Left renal pelvis (tissue), 4 donors: ENCODE results near the gene ERP27. TPM values are rescaled to one million over a fixed set of nuclear protein-coding genes. Genes with fewer than 3 reads are reported as not detected.

ENCODE experiments used
- DNase-seq, 4 donors: peaks; one replicate each; pipeline ENCODE4 v3.0.0-alpha.2; 2013; ENCODE audit warnings: low read depth in 4 of 4, low spot score in 3 of 4
- polyA plus RNA-seq, 4 donors: library from polyadenylated mRNA; unstranded; fragments of 120-200 nt; gene quantifications; one replicate each; pipeline ENCODE4 v1.2.1, GENCODE V29; 2013; ENCODE audit not compliant: insufficient read length in 4 of 4

Gene ERP27
- polyA plus RNA-seq, 4 donors: 0.46 to 33.2 (median 28.2) TPM

DNA sequence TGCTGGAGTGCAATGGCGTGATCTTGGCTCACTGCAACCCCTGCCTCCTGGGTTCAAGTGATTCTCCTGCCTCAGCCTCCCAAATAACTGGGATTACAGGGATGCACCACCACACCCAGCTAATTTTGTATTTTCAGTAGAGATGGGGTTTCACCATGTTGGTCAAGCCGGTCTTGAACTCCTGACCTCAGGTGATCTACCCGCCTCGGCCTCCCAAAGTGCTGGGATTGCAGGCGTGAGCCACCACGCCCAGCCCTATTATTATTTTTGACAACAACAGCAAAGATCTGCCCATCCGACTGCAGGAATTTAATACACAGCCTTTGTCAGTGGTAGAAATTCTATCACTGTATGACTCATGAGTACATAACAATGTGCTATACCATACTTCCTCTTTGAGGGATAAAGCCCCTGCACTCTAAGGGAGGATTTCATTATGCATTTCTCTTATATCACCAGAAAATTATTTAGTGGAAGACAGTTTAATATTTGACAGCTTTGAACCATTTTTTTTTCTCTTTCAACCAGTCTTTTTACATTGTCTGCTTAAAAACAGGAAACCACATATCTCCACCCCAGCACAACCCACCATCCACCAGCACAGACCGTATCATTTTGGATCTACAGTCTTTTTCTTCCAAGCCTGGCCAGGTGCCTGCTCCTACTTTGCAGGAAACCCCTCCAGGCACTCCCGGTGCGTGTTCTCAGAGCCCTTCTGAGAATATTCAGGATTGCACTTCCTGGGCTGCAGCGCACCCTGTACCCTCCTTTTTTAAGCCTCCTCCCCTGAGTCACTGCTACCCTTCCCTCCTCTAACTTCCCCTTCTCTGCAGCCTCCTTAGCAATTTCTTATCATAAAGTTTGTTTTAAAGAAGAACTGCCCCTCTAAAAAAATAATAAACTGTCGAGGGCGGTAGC is 22.5 kb upstream of the ERP27 start:
- no peak for DNase-seq

DNA sequence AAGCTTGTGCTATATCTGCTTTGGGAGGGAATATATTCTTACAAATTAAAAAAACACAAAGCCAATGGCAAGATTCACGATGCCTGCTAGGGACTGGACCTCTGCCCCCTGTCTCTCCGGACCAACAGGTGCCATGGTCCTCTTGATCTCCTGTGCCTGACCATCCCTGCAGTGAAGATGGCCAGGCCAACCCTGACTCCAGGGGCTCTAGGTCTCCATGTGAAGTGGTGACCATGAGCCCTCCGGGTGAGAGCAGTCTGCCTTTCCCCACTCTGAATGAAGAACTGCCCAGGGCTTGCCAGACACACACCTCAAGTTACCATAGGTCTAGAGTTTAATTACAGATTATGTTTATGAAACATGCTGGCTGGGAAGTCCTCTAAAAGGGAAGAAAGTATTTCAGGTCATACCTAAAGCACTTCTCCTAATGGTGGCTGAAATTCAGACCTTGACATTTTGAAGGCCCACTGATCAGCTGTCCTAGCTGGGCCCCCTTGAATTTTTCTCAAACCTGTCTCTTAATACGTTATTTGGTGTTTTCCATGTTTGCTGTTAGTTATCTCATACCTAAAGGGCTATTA is 21.7 kb upstream of the ERP27 start:
- DNase-seq: no peak

DNA sequence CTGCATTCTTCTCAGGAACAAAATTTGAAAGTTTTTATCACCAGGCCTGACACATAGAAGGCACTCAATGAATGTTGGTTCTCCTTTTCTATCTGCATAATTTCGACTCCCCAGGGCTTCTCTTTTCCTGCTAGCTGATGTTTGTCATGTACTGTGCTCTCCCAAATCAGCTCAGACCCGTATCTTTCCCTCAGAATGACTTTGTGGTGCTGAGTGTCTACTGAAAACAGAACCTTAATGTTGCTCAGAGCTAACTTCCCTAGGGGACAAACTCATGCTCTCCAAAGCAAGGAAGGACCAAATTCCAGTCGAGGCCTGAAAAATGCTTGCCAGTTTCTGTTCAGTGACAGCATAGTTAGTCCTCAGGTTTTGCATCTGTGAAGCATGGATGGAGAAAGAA is 21.1 kb upstream of the ERP27 start:
- no peak for DNase-seq

DNA sequence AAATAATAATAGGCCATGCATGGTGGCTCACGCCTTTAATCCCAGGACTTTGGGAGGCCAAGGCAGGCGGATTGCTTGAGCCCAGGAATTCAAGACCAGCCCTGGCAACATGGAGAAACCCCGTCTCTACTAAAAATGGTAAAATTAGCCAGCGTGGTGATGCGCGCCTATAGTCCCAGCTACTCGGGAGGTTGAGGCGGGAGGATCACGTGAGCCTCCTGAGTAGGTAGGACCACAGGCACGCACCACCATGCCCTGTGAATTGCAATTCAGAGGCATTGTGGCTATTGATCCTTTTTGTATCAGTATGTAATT is 20.7 kb upstream of the ERP27 start:
- DNase-seq: no peak

DNA sequence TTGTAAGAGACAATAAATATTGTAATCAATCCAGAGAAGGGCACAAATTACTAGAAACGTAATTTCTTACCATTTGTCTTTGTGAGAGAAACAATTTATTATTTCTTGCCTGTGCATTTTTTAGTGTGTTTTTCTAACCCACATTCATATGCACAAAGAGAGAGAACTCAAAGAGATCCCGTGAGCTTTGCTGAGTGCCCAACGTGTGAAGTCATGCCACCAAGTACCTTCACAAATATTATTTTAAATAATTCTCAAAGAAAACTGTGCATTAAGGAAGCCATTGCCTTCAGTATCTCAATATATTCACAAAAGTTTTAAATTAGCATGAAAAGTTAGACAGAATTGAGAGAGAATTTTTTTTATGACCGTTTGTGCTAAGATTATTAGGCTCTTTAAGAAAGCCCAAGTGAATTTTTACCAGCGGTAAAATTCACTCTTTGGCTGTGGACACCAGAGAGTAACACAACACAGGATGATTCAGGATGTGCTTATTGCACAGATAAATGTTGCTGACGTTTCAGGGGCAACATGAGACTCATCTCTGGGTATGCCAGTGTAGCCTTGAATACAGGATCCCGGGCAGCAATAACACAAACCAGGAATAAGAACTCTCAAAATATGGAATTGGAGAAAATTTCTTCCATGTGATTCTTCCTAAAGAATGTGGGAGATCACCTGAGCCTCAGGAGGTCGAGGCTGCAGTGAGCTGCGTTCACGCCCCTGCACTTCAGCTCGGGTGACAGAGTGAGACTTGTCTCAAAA is 20.2 kb upstream of the ERP27 start:
- DNase-seq: no peak

DNA sequence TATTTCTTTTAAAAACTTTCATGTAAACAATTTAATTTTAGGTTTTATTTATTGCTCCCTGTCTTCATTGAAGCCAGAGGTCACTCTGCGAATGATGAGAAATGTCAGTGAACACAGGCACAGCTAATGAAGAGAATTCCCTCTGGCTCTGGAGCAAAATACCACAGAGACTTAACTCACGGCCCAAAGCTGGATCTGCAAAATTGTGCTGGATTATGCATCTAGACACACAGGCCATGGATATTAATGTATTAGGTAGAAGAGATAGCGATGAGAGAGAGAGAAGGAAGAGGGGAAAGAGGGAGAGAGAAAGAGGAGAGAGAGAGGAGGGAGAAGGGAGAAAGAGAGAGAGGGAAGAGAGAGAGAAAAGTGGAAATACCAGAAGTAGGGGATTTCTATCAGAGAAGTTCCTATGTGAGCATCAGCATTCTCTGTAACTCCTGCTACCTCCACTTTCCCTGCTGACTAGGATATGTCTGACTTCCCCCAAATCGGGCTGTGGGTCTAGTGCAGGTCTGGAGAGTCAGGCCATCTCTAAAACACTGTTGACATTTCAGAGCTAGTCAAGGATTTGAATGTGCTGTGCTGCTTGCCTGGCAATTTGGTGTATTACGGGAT is 19.3 kb upstream of the ERP27 start:
- no peak for DNase-seq

DNA sequence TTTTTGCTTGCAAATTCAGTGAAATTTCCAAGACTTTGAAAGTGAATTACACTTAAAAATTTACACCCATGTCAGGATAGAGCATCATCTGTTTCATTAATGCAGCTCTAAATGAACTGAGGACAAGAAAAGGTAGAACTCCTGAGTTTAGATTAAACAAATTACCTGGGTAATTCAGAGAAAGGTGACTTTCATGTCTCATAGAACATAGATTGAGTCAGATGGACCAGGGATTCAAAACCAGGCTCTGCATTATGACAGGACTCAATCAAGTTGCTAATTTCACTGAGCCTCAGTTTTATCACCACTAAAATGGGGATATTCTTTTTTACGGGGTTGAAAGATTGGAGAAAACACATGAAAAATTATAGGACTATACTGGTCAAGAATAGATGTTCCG is 18.6 kb upstream of the ERP27 start:
- no peak for DNase-seq

DNA sequence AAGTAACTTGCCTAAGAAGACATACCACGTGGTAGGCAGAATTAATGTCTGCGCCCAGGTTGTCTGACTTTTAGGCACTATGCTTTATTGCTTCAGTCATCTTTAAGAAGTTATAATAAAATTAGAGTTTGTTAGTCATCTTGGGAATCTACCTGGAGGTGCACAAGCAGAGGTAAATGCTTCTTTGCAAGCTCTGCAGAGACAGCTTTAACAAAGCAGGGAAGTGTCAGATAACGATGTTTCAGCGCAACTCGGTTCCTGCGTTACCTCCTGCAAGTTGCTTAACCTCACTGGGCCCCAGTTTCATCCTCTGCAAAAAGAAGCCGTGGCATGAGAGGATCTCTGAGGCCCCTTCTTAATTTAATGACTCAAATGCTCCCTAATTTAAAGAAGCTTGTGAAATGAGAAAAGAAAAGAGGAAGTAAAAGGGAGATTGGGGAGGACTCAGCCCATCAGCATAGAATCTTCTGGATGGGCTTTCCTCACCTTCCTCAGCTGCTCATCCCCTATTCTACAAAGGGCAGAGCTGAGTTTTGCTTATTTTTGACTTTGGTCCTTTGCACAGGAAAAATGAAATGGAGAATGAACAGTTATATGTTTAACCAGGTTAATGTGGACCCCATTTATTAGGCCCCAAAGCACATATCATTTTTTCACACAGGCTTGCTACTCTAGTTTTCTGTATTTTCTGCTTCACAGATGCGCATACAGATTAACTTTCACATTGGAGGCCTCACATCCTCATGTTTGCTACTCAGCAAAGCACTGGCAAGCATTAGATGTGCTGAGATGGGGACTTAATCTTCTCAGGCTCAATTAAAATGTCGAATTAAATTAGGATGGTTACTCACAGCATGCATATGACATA is 17.9 kb upstream of the ERP27 start:
- DNase-seq: no peak

DNA sequence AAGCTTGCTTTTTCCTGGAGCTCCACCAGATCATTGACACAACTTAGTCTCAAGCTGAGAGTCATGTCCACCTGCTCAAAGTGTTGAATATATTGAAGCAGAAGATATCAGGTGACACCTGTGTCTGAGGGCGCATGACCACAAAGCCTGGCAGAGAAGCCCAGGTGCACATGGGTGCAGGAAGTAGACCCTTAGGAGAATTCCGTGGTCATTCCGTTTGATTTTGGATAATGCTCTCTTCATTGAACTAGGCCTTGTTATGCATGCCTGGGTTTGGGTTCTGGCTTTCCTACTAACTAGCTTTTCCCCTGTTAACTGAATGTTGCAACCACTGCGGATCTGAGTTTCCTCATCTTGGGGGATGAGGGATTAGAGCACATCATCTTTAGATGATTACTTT is 15.9 kb upstream of the ERP27 start:
- no peak for DNase-seq

DNA sequence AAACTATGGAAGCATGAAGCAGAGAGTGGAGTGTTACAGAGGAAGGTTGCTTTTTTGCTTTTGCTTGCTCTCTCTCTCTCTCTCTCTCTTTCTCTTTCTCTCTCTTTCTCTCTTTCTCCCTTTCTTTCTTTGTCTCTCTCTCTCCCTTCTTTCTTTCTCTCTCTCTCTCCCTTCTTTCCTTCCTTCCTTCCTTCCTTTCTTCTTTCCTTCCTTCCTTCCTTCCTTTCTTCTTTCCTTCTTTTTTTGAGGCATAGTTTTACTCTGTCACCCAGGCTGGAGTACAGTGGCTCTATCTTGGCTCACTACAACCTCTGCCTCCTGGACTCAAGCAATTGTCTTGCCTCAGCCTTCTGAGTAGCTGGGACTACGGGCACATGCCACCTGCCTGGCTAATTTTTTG is 15.4 kb upstream of the ERP27 start:
- no peak for DNase-seq

DNA sequence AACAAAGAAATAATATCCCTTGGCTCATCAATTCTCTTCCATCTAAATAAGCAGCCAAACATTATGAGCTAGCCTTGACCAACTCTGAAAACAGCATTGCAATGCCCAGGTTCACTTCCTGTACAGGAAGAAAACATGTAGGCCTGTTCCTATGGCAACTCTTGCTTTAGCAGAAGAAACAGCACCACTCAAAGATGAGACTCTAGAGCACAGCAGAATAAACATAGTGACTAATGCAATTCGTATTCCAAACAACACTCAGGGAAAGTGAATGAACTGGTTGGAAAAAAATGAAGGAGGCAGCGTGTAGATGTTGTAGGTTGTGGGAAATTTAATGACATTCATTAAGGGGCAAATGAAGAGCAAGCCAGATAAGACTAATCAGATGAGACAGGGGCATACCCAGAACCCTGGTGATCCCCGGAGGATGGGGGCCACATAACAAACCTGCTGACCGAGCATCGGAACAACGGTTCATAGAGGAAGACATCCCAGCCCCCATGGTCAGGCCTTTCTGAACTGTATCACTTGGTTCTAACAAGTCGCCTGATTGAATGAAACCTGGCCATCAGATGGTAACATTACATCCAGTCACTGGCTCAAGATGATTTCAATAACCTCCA is 14.1 kb upstream of the ERP27 start:
- no peak for DNase-seq

DNA sequence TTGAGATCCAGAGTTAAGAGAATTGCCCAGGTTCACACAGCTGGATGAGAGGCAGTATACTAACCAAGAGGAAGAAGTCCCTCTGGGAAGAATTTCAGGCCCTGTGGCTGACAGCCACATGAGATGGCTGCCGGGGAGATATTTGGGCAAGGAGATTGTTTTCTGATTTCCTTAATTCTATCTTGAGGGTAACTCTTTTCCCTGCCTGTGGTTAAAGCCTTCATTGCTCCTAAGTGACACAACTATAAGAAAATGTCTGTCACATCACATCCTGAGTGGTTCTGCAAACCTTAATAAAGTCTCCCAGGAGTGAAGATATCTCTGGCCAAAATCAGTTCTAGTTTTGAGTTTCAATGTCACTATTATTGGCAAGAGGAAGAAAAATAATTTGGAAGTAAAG is 13.5 kb upstream of the ERP27 start:
- no peak for DNase-seq

DNA sequence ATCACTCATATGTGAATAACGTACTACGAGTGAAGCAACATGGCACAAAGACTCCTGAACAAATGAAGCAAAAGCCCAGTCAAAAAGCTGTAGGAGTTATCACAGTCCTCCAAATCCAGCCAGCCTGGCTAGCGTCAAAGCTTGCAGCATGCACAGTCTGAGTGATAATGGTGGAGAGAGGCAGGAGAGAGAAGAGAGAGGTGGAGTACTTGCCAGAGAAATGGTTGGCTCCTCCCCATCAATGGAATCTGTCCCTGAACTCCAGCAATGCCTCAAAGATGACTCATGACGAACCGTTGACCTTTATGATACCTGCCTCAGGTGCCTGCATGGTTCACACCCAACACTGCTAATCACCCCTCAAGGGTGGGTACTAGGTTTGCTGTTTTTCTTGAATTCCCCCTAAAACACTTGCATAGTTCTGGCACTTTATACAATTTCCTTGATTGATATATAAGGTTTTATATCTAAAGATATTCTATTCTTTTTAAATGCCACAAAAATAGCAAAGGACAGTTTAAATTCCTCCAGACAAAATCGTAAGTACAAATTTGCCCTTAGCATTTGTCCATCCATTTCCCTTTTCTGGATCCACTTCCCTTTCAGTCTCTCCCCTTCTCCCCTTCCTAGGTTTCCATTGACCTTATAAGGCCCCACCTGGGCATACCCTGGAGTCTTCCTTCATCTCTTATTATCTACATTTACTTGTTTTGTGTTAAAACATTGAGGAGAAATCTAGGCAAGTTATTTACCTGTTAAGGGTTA is 12.8 kb upstream of the ERP27 start:
- no peak for DNase-seq

DNA sequence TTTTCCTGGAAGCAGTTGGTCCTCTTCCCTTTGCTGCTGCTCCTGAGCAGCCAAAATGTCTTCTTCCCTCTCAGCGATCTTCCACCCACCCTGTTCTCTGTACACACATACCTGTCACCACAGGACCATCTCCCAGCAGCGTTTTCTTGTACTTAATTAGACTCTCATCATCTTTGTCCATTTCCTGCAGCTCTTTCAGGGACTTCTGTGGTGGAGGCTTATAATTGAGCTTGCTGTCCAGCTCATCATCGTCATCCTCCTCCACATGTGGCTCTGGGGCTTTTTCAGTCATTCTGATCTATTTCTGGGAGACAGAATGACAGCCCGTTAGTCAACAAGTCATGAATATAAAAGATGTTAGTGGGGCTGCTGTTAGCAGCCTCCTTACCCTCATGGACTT is 12.1 kb upstream of the ERP27 start:
- no peak for DNase-seq

DNA sequence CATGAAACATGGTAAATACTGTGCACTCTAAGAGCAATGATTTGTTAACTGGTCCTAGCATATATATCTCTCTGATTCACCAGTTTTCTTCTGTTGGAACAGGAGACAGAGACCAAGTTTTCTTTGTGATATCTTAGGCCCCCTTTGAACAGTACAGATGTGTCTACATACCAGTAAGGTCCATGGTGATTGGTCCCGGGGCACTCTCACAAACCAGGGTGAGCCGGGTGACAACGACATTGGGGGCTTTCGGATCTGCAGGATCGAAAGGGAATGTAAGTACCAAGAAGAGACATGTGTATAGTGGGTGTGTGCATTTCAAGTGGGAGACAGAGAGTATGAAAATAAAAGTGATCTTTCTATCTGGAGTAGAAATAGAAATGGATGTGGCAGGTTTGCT is 11.3 kb upstream of the ERP27 start:
- DNase-seq: no peak

DNA sequence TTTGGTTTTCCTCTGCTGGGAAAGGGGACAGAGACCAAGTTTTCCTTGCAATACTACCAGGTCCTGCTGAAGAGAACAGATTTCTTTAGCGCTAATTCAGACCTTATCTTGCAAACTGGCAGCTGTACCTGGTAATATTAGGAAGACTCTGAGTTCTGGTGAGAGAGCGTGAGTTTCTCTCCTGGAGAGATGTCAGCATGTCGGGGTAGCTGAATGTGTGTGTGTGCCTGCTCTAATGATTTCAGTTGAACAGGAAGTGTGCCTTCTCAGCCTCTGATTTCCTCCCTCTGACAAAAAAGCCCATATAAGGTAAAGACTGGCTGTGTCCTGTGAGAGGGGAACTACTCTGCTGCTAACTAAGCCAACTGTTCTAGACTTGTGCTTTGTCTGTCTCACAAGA is 10.3 kb upstream of the ERP27 start:
- peak; percentile 50 to 71 (median 58) for DNase-seq

DNA sequence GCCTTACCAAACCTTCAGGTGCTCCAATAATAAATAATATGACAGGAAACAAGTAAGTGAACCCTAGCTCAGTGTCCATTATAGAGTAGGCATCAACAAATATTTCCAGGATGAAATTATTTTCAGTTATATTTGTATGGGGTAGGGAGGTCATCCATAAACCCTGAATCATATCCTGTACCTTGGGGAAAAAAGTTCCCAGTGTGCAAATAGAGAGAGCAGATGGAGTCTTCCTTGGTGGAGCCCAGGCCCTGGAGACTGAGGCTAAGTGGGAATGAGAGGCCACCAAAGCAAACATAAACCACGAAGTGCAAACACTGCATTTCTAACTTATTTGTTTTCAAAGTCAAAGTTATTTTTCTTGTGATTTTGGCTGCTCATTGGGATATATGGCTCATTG is 8.5 kb upstream of the ERP27 start:
- no peak for DNase-seq

DNA sequence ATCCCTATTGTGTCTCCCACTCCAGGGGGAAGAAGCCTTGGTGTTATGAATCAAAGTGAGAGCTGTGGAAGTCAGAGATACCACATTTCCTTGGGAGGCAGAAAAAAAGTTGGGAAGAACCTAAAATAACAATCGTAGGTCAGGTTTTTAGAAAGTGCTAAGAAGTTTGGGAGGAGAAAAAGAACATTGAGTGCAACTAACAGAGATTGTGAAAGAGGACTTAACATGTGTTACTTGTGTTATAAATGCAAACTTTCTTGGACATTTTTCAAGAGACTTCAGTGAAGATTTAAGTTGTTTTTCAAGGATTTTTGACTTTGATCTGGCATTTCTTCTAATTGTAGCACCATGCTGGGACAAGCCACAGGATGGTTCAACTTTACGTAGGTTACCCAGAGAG is 7.8 kb upstream of the ERP27 start:
- DNase-seq: no peak

DNA sequence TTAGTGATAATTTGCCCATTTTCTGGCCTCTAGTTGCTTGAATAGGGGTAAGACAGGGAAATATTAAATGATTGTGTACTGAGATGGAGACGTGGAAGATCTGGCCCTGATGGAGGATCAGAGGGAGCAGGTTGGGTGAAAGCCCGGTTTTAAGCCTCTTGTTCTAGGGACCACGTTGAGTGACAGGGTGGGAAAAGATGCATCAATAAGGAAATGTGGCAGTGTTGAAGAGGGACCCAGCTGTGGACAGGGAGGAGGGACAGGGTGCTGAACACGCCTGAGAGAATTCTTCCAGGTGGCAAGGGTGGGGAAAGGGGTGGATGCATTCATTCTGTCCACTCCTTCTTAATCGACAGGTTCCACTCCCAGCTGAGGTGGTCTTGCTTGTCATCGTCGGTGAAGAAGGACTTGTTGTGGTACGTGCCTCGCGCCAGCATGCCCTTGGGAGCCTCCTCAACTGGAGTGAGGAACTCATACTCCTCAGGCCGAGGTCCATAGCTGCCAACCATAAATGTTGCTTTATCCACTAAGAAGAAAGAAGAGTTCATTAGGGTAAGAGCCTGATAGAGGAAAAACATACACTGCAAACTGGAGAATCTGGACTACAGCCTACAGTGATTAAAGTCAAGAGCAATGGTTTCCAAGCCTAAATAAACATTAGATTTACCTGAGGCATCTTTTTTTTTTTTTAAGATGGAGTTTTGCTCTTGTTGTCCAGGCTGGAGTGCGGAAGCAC is 4.0 kb upstream of the ERP27 start:
- no peak for DNase-seq
